Esophagus squamous epithelium (tissue), 4 donors: ENCODE measurements around the gene ATP9B.

Experiments
- POLR2A ChIP-seq, 4 donors: fragments of 450-650 bp; IDR thresholded peaks; one replicate each; pipeline ENCODE4 v1.6.1; 2017; ENCODE audit warnings: antibody characterized with exemption in 4 of 4, mild to moderate bottlenecking in 4 of 4, moderate library complexity in 3 of 4
- TF ChIP-seq, protein P1 (sequence below), 6 experiments: fragments of 450-650 bp in 4 of 6; fragments of 200-600 bp in 2 of 6; sonication (generic) in 2 of 6; IDR thresholded peaks; one replicate each; pipeline ENCODE4 v1.5.1; 2016 to 2019; ENCODE audit warnings: antibody characterized with exemption in 6 of 6, mild to moderate bottlenecking in 4 of 6, moderate library complexity in 4 of 6

DNA sequence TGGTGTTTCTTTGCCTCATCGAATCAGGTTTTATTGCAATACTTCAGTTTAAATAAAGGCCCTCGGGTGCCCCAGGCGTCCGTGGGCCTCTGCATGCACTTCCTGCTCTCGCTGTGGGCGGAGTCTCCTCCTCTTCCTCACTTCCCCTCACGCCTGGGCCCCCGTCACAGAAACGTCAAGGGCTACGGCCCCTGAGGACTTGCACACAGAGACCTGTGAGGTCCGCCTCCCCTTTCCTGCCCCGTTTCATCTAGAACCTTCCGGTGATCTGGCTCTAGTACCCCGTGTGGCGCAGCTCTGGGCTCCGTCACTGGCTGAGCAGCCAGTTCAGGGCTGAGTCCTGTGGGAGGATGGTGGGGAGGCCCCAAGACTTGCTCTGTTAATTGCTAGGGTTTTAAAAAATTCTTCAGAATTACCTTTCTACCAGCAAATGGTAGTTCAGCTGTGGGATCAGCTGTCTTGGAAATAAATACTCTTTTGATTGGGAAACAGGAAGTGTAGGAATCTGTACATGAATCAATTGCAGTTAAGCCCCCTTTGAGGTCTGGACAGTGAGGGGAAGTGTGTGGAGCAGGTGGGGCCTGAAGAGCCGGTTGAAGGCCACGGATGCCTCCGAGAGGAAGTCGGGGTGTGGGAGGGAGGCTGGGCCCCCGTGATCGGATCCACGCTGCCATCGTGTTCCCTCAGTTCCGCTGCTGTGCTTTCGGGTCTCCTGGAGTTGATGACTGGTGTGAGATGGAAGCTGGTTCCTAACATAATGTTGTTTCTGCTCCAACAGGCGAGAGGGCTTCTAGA lies 336.8 kb downstream of the ATP9B start:
- TF ChIP-seq, protein P1, sequence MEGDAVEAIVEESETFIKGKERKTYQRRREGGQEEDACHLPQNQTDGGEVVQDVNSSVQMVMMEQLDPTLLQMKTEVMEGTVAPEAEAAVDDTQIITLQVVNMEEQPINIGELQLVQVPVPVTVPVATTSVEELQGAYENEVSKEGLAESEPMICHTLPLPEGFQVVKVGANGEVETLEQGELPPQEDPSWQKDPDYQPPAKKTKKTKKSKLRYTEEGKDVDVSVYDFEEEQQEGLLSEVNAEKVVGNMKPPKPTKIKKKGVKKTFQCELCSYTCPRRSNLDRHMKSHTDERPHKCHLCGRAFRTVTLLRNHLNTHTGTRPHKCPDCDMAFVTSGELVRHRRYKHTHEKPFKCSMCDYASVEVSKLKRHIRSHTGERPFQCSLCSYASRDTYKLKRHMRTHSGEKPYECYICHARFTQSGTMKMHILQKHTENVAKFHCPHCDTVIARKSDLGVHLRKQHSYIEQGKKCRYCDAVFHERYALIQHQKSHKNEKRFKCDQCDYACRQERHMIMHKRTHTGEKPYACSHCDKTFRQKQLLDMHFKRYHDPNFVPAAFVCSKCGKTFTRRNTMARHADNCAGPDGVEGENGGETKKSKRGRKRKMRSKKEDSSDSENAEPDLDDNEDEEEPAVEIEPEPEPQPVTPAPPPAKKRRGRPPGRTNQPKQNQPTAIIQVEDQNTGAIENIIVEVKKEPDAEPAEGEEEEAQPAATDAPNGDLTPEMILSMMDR (IDR thresholded peaks at IDR 0.05): no peak
- peak in 1 of 4 donors; percentile 49 for TF ChIP-seq POLR2A (IDR thresholded peaks at IDR 0.05)
